Tibial artery (tissue), 4 donors: ENCODE data around the gene MECP2.
A peak's percentile ranks its signal among the peaks of the same experiment; 100 is the strongest.
"Not testable (repeated sequence)": the region's sequence is repeated elsewhere in the genome, so short reads cannot be mapped to it uniquely, and the experiment has no call there.

Experiments
- DNase-seq, 2 donors: peaks; one replicate each; pipeline ENCODE4 v3.0.0-alpha.2; 2019
- H3K27ac ChIP-seq, 2 donors: fragments of 200-600 bp; sonication (generic) in 1 of 2; 1 replicate in 1 of 2; 2 replicates in 1 of 2; pipeline ENCODE4 v1.5.1; 2018 to 2019; ENCODE audit warnings: mild to moderate bottlenecking in 1 of 2
- H3K27me3 ChIP-seq, 2 donors: fragments of 200-600 bp; sonication (generic) in 1 of 2; one replicate each; pipeline versions ENCODE4 v1.5.1 to v1.6.0; 2016 to 2019
- H3K36me3 ChIP-seq, 3 donors: fragments of 200-600 bp; sonication (generic) in 2 of 3; one replicate each; pipeline ENCODE4 v1.5.1; 2016 to 2019; ENCODE audit warnings: mild to moderate bottlenecking in 2 of 3
- H3K4me1 ChIP-seq, 4 donors: fragments of 200-600 bp; sonication (generic) in 2 of 4; 1 replicate in 3 of 4; 2 replicates in 1 of 4; pipeline ENCODE4 v1.5.1; 2016 to 2019
- H3K4me3 ChIP-seq, 2 donors: fragments of 200-600 bp; sonication (generic) in 1 of 2; 1 replicate in 1 of 2; 2 replicates in 1 of 2; pipeline ENCODE4 v1.5.1; 2018 to 2019; ENCODE audit warnings: mild to moderate bottlenecking in 2 of 2
- H3K9me3 ChIP-seq, 3 donors: fragments of 200-600 bp; sonication (generic) in 1 of 3; one replicate each; pipeline ENCODE4 v1.5.1; 2016 to 2019
- intact Hi-C: fragments of 100-400 bp; cut with DNase I; formaldehyde crosslinking; loops from one replicate; pipeline ENCODE4 v1.15.0; 2023; ENCODE audit warnings: low total_unique reads
- TF ChIP-seq, protein P1 (sequence below), 2 experiments: fragments of 200-600 bp in 1 of 2; fragments of 450-650 bp in 1 of 2; IDR thresholded peaks; one replicate each; pipeline ENCODE4 v1.5.1; 2017 to 2019; ENCODE audit warnings: antibody characterized with exemption in 2 of 2, mild to moderate bottlenecking in 1 of 2, moderate library complexity in 1 of 2

Gene MECP2

DNA sequence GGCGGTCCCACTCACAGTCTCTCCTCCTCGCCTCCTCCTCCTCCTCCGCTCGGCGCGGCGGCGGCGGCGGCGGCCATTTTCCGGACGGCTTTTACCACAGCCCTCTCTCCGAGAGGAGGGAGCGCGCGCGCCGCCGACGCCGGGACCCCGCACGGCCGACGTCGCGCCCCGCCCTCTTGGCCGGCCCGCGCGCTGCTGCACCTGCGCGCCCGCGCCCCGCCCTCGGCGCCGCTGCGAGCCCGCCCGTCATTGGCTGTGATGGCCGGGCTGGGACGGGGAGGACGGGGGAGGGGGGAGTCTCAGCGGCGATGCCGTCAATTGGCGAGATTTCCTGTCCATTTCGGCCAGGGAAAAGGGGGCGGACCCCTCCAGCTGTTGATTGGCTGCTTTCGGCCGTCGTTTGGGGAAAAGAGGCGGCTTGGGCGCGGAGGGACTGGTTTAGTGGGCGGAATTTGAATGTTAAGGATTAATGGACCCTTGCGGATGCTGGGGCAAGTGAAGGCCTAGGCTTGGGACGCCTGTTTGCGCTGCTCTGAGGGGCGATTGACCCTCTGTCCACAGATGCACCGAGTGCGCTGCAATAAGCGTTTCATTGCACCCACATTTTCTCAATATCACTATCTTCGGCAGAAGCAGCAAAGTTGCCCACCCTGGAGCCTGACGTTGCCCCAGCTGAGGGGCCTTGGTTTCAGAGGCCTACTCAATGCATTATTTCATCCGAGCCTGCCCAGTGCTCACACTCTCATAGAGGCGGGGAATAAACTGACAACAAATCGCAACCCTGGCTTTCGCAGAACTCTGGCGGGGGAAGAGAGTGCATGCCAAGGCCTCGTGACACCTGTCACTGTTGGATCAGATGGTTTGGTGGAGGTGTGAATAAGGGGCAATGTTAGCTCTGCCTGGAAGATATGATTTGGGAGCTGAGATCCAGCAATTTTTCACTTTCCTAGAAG, at the start of gene MECP2:
TSS of gene MECP2 (minus strand) at position 129 of the 953 bp plus-strand sequence.
- H3K4me1 ChIP-seq: peaks cover 0 to 32% (median 8%) of the 10 kb centered on the region in 4 donors
- intact Hi-C loops: loop anchor here (5.0 kb wide), 1 partner anchor 81 kb away; the partner anchor contains the start of gene IRAK1
- TF ChIP-seq, protein P1, sequence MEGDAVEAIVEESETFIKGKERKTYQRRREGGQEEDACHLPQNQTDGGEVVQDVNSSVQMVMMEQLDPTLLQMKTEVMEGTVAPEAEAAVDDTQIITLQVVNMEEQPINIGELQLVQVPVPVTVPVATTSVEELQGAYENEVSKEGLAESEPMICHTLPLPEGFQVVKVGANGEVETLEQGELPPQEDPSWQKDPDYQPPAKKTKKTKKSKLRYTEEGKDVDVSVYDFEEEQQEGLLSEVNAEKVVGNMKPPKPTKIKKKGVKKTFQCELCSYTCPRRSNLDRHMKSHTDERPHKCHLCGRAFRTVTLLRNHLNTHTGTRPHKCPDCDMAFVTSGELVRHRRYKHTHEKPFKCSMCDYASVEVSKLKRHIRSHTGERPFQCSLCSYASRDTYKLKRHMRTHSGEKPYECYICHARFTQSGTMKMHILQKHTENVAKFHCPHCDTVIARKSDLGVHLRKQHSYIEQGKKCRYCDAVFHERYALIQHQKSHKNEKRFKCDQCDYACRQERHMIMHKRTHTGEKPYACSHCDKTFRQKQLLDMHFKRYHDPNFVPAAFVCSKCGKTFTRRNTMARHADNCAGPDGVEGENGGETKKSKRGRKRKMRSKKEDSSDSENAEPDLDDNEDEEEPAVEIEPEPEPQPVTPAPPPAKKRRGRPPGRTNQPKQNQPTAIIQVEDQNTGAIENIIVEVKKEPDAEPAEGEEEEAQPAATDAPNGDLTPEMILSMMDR (IDR thresholded peaks at IDR 0.05): no peak
- H3K27ac ChIP-seq: peak within 1 kb of the TSS; percentile 99
- H3K36me3 ChIP-seq: no peaks in the 10 kb centered on the region
- H3K4me3 ChIP-seq: peak within 1 kb of the TSS; percentile 89 to 91
- no peaks in the 10 kb centered on the region for H3K27me3 ChIP-seq
- no peaks in the 10 kb centered on the region for H3K9me3 ChIP-seq
- peak; percentile 89 to 95 for DNase-seq

DNA sequence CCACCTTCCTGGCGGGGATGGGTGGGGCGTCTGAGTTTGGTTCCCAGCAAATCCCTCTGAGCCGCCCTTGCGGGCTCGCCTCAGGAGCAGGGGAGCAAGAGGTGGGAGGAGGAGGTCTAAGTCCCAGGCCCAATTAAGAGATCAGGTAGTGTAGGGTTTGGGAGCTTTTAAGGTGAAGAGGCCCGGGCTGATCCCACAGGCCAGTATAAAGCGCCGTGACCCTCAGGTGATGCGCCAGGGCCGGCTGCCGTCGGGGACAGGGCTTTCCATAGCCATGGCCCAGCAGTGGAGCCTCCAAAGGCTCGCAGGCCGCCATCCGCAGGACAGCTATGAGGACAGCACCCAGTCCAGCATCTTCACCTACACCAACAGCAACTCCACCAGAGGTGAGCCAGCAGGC, 46.5 kb upstream of the MECP2 start, which contains the start of gene OPN1LW:
TSS of gene OPN1LW (plus strand) at position 234 of the 400 bp plus-strand sequence. CDS start at position 275, 41 bp downstream.
- intact Hi-C loops, H3K9me3 ChIP-seq, H3K4me1 ChIP-seq, H3K27ac ChIP-seq, H3K27me3 ChIP-seq, H3K36me3 ChIP-seq, DNase-seq, H3K4me3 ChIP-seq: not testable (repeated sequence)

DNA sequence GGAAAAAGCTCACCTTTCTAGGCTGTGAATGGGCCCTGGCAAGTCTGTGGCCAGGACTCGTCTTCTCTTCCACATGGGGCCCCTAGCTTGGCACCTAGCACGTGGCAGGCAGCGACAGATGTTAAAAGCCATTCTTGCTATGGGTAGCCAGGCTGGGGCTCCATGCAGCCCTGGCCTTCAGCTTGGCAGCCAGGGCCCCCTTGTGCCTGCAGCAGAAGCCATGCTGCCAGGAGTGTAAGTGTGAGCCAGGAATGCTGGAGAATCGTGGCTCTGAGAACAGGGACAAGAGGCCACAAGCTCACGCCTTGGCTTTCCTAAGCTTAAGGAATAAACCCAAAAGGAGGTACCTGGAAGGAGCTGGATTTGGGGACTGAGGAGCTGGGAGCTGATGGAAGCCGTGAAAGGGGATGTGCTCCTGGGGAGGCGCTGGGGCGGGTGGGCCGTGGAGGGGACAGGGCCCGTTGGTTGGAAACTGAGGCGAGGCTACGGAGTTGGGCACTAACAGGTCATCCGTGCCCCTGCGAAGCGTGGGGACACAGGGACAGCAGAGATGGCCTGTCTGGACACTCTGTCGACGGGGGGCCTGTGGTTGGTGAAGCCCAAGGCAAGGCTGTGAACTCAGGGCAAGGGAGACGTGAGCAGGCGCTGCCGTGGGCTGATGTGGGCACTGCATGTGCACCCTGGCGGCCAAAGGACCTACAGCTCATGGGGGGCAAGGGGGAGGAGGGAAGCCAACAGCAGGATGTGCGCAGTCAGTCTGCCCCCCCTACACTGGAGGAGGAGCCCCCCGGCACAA, 45.6 kb upstream of the MECP2 start:
- DNase-seq: no peak
- H3K9me3 ChIP-seq: no peaks in the 10 kb centered on the region
- H3K27ac ChIP-seq: no peak overlapping the region
- TF ChIP-seq, protein P1 (IDR thresholded peaks at IDR 0.05): no peak
- H3K4me3 ChIP-seq: no peak overlapping the region
- intact Hi-C loops: no loop called here
- no peaks in the 10 kb centered on the region for H3K36me3 ChIP-seq
- H3K4me1 ChIP-seq: no peaks in the 10 kb centered on the region
- H3K27me3 ChIP-seq: no peaks in the 10 kb centered on the region

DNA sequence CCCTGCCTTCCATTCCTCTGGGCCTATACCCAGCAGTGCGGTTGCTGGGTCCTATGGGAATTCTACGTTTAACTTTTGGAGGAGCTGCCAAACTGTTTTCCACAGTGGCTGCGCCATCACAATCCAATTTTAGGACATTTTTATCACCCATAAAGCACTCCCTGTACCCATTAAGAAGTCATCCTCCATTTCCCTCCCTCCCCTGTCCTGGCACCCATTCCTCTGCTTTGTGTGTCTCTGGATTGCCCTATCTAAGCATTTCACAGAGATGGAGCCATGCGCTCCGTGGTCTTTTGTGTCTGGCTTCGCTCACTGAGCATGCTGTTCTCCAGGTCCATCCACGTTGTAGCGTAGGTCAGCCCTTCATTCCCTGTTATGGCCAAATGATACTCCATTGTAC, 44.9 kb upstream of the MECP2 start:
- Histone ChIP-seq H3K4me3 (no peak overlapping the region), H3K9me3 (no peaks in the 10 kb centered on the region), H3K27ac (no peak overlapping the region), H3K27me3 (no peaks in the 10 kb centered on the region), H3K36me3 (no peaks in the 10 kb centered on the region), H3K4me1 (no peaks in the 10 kb centered on the region)
- intact Hi-C loops: no loop called here
- TF ChIP-seq, protein P1 (IDR thresholded peaks at IDR 0.05): no peak
- DNase-seq: no peak

DNA sequence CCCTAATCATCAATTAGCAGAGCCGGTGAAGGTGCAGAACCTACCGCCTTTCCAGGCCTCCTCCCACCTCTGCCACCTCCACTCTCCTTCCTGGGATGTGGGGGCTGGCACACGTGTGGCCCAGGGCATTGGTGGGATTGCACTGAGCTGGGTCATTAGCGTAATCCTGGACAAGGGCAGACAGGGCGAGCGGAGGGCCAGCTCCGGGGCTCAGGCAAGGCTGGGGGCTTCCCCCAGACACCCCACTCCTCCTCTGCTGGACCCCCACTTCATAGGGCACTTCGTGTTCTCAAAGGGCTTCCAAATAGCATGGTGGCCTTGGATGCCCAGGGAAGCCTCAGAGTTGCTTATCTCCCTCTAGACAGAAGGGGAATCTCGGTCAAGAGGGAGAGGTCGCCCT, 43.2 kb upstream of the MECP2 start:
- H3K4me3 ChIP-seq: no peak overlapping the region
- intact Hi-C loops: no loop called here
- DNase-seq: no peak

More for the DNA sequence above, 43.2 kb upstream of the MECP2 start:
- Histone ChIP-seq H3K9me3 (no peaks in the 10 kb centered on the region), H3K36me3 (no peaks in the 10 kb centered on the region), H3K27ac (no peak overlapping the region), H3K4me1 (no peaks in the 10 kb centered on the region), H3K27me3 (no peaks in the 10 kb centered on the region)
- TF ChIP-seq, protein P1 (IDR thresholded peaks at IDR 0.05): no peak
